Hematopoietic multipotent progenitor cell treated with erythropoietin and hydrocortisone succinate and interleukin-3 and kit ligand, for 15 days (in vitro differentiated cells): Measurements from ENCODE around the gene ATP9B.
"Not testable (repeated sequence)": the region's sequence is repeated elsewhere in the genome, so short reads cannot be mapped to it uniquely, and the experiment has no call there.

Experiments used
- DNase-seq: peaks from one replicate; pipeline ENCODE4 v3.0.0-alpha.2; 2015; ENCODE audit warnings: low spot score

ATP9B gene

DNA sequence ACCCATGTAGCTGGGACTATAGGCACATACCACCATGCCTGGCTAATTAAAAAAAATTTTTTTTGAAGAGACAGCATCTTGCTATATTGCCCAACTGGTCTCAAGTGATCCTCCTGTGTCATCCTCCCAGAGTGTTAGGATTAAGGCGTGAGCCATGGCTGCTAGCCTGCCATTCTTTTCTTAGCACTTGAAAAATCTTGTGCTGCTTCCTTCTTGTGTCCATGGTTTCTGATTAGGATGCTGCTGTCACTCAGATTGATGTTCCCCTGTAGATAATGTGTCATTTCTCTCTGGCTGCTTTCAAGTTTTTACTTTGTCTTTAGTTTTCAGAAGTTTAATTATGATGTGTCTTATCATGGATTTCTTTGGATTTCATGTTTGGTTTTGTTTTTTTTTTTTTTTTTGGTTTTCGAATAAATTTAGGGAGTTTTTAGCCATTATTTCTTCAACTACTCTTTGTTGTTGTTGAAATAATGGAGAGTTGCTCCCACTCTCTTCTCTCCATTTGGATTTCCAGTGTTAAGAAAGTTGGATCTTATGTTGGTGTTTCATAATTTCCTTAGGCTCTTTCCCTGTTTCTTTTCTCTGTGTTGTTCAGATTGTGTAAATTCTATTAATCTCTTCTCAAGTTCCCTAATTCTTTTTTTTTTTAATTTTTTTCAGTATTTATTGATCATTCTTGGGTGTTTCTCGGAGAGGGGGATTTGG lies 2.5 kb downstream of the ATP9B start:
- DNase-seq: no peak

DNA sequence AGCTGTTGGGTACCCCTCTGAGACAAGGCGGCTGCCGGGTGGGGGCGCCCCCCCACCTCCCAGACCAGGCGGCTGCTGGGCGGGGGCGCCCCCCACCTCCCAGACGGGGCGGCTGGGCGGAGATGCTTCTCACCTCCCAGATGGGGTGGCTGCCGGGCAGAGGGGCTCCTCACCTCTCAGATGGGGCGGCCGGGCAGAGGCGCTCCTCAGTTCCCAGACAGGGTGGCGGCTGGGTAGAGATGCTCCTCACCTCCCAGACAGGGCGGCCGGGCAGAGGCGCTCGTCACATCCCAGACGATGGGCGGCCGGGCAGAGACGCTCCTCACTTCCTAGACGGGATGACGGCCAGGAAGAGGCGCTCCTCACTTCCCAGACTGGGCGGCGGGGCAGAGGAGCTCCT lies 3.5 kb downstream of the ATP9B start:
- DNase-seq: not testable (repeated sequence)

GRCh38 chr18:79077181-79077580 lies 8.0 kb downstream of the ATP9B start:
- DNase-seq: no peak

GRCh38 chr18:79078791-79079190 lies 9.6 kb downstream of the ATP9B start:
- not testable (repeated sequence) for DNase-seq

GRCh38 chr18:79092874-79093273 lies 23.7 kb downstream of the ATP9B start:
- no peak for DNase-seq

DNA sequence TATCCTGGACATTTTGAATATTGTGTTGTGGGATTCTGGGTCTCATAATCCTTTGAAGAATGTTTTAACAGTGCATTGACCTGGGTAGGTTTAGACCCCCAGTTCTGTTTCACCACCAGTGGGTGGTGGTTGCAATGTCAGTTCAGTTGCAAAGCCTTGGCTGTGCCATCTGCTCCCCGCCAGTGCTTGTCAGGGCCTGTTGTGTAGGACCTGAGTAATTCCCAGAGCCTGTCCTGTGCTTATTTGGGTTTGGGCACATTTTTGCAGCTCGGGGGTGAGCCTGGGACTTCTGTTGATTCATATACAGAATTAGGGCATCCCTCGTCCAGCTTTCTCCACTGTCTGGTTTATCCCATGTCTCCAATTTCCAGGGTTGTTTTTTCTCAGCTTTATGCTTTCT lies 24.8 kb downstream of the ATP9B start:
- no peak for DNase-seq

GRCh38 chr18:79095216-79095615 lies 26.0 kb downstream of the ATP9B start:
- DNase-seq: no peak

- DNase-seq: no peak
Observed at GRCh38 chr18:79100944-79101343, 31.8 kb downstream of the ATP9B start.

DNA sequence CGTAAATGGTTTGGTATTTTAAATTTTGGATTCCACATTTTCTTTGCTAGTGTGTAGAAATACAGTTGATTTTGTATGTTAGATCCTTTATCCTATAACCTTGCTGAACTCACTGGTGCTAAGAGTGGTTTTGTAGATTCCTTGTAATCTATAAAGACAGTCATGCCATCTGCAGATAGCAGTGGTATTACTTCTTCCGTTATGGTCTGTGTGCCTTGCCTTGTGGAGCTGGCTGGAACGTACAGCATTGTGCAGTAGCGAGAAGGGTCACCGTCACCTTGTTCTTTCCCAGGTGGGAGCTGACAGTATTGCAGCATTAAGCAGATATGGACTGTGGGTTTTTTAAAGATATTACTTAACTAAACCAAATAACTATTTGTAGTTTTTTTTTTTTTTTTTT lies 33.7 kb downstream of the ATP9B start:
- no peak for DNase-seq

DNA sequence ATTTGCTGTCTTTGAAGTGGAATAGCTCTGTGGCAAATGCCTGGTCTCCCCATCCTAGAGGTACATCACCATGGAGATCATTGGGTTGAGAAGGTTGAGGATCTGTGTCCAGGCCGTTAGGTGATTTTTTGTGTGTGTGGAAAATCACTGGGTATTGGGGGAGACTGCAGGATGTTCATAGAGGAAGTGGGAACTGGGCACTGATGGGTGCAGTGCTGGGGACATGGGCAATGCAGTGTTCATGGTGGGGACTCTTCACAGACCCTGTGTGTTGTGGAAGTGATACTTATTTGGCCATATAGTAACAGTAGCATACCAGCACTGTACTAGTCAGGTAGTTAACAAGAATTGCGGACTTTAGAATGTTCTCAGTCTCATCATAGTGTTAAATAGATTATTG lies 34.9 kb downstream of the ATP9B start:
- DNase-seq: no peak

DNA sequence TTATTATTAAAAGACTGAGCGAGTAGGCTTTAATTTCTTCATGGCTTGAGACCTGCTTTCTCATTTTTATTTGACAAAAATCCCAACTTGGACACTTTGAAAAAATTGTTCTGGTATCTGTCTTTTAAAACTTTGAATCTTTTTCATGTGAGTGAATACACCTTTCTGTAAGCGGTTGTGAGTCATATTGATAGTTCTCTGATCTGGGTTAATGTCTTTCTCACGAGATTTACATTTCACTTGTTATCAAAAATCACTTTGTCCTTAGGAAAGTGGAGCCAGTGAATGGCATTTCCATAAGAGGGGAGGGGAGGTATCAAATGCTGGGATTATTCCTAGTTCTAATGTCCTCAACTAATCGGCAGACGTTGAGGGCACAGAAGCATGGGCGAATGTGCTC lies 36.3 kb downstream of the ATP9B start:
- no peak for DNase-seq

- no peak for DNase-seq
Observed at GRCh38 chr18:79106084-79106483, 36.9 kb downstream of the ATP9B start.

DNA sequence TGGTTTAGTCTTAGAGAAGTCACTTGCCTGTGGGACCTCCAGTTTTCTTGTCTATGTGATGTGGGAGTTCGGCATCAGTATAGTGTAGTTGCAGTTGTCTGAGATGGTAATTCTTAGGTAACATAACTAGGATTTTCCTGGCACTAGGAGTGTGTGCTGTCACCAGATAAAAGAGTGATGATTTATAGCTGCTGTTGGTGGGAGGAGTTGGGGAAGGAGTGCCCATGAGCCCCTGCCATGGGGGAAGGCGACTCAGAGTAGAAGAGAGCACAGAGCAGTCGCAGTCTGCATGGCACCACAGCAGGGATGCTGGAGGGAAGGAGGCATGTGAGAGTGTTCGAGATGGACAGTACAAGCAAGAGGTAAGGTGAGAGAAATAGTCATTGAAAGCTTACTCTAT lies 38.7 kb downstream of the ATP9B start:
- DNase-seq: no peak

DNA sequence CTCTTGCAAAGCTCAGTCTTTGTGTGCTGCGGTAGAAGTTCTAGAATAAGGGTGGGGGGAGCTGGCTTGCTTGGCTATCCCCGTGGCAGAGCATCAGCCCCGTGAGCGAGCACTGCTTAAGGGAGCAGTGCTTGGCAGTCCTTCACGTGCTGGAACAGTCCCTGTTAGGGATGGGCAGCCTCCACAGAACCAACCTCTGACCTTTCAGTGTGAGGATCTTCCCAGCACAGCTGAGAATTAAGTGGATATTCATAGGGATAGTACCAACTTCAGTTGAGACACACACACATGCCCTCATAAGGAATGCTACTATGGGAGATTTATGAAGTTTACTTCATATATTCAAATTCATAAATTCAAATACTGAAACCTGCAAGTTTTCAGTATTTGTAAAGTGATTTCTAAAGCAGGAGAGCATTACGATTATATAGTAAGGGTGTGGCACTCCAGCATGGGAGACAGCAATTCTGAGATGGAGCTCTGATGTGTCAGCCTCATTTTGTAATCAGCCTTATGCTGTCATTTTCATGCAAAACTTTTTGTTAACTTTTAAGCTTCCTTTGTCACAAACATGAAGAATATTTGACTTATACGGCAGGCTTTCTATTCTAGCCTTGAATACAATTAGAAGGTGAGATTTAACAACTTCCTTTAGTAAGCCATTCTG lies 39.5 kb downstream of the ATP9B start:
- no peak for DNase-seq

DNA sequence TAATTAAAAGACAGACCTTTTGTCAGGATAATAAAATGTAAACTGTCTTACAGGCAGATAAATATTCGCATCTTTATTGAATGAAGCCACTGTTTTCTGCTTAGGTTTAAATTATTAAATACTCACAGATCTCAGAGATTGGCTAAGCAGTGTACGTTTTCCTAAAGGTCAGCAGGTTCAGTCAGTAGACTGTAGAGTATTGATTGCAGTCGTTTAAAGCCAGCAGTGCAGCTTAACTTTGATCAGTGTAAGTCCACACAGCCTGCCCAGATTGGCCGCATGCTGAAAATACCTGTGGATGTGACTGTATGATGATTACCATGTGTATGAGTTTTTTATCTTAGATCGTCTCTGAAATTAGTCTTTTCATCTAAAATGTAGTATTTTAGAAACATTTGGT lies 42.3 kb downstream of the ATP9B start:
- DNase-seq: no peak

- DNase-seq: no peak
Observed at GRCh38 chr18:79117385-79117784, 48.2 kb downstream of the ATP9B start.

DNA sequence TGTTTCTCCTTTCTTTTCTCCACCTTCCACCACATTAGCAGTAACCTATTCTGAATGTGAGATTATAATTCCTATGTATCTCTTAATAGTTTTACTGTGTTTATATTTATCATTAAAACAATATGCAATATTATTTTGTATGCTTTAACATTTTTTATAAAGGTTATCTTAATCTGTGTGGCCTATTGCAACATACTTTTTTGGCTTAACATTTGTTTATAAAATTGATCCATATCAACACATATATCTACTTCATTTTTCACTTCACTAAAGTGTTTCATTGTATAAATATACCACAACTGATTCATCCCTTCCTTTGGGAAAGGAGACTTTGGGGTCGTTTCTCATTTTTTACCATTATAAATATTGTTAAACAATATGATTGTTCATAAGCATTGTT lies 48.6 kb downstream of the ATP9B start:
- no peak for DNase-seq

GRCh38 chr18:79118797-79119196 lies 49.6 kb downstream of the ATP9B start:
- DNase-seq: no peak

DNA sequence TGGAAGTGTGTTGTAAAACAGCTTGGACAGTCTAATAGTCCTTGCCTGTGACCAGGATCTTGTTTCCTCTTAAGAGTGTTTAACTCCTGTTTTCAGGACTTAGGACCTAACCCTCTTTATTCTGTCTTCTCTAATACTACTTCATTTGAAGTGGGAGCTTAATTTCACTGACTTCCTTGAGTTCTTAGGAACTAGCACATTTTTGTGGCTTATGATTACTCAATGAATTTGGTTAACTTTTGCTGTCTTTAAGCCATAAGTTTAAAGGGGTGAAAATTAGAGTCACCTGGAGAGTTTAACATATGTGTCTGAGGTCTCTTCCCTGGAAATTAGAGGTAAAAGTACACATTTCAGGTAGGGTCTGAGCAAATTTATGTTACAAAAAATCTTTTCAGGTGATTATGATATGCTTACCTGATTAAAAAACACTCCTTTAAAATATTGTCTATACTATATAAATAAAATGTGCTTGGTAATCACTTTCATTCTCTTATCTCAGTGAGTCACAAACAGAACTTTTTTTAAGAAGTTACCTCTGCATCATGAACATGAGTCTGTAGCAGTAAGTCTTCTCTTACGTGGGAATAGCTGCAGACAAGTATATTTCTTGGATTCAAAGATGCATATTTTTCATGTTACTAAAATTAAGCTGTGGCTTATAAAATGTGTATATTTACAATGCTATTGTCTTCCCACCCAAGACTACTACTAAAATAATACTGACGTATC lies 52.7 kb downstream of the ATP9B start:
- DNase-seq: no peak

GRCh38 chr18:79123948-79124347 lies 54.8 kb downstream of the ATP9B start:
- no peak for DNase-seq

DNA sequence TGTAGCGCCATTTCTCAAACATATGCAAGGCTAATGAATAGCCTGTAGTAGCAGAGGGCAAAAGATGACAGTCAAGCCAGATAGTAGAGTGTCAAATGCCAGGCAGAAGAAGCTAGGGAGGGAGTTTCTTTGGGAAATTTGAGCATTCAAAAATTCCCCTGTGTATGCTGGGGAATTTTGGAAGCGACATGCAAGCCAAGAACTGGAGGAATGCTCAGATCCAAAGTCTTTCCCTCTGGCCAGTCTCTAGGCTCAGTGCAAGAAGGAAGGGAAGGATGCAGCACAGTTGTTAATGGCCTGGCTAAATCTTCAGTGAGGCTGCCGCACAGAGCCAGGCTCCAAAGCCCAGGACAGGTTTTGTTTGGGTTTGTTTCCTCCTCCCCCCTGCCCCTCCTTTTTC lies 59.9 kb downstream of the ATP9B start:
- DNase-seq: no peak

DNA sequence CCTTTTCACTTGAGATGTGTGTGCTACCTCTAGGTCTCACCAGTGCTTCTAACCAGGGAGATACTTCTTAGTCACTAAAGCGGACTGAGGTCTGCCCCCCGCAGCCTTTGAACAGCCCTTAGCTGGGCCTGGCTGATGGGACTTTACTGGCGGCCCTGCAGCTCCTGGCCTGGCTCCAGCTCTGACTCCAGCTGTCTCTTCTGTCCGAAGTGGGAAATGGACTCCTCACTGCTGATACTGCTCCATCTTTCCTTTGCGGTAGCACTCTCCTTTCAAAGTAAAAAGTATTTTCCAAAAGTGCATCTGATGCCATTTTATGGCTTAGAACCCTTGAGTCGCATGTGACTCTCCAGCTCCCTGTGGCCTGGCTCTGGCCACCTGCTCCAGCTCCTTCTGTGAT lies 64.5 kb downstream of the ATP9B start:
- DNase-seq: no peak

GRCh38 chr18:79135924-79136323 lies 66.7 kb downstream of the ATP9B start:
- no peak for DNase-seq
